Prostate gland (tissue), 2 donors: Measurements from ENCODE around the gene RIMS1. TPM values are rescaled to one million over a fixed set of nuclear protein-coding genes. Genes with fewer than 3 reads are reported as not detected.

Experiments used
- DNase-seq: peaks from one replicate; pipeline ENCODE4 v3.0.0-alpha.2; 2019; ENCODE audit warnings: low spot score
- H3K27ac ChIP-seq, 2 donors: fragments of 200-600 bp; sonication (generic); 2 replicates each; pipeline ENCODE4 v1.5.1; 2017 to 2019
- H3K27me3 ChIP-seq: fragments of 200-600 bp; sonication (generic); replicated peaks from 2 replicates; pipeline ENCODE4 v1.5.1; 2019; ENCODE audit not compliant: insufficient read depth
- H3K36me3 ChIP-seq, 2 donors: fragments of 200-600 bp; sonication (generic); 1 replicate in 1 of 2; 2 replicates in 1 of 2; pipeline versions ENCODE4 v1.5.1 to v1.8.1; 2017 to 2019
- H3K4me1 ChIP-seq: fragments of 200-600 bp; sonication (generic); replicated peaks from 2 replicates; pipeline ENCODE4 v1.5.1; 2019
- H3K4me3 ChIP-seq, 2 donors: fragments of 200-600 bp; sonication (generic); 2 replicates each; pipeline ENCODE4 v1.5.1; 2017 to 2019
- H3K9me3 ChIP-seq: fragments of 200-600 bp; sonication (generic); 2 replicates; pipeline ENCODE4 v1.5.1; 2017
- CTCF ChIP-seq, 4 experiments: fragments of 200-600 bp in 2 of 4; fragments of 450-650 bp in 2 of 4; sonication (generic) in 2 of 4; IDR thresholded peaks; 1 replicate in 3 of 4; 2 replicates in 1 of 4; pipeline ENCODE4 v1.5.1; 2016 to 2019; ENCODE audit warnings: antibody characterized with exemption in 4 of 4, mild to moderate bottlenecking in 2 of 4, moderate library complexity in 2 of 4
- POLR2A ChIP-seq: fragments of 450-650 bp; IDR thresholded peaks from one replicate; pipeline ENCODE4 v1.6.1; 2016; ENCODE audit warnings: antibody characterized with exemption, mild to moderate bottlenecking
- POLR2AphosphoS5 ChIP-seq: sonication (generic); formaldehyde crosslinking; IDR thresholded peaks from one replicate; pipeline ENCODE4 v1.6.1; 2017; ENCODE audit warnings: antibody characterized with exemption
- WGBS: methylation state at CpG from one replicate; pipeline ENCODE4 v1.1.5; 2018; 5-methylcytosine and 5-hydroxymethylcytosine counted together
- intact Hi-C: fragments of 100-400 bp; cut with DNase I; formaldehyde crosslinking; loops from one replicate; pipeline ENCODE4 v1.14.2; 2022
- total RNA-seq, 2 donors: library from RNA; depleted of rRNA; stranded (reverse); fragments of >200 nt; gene quantifications; one replicate each; pipeline ENCODE4 v1.1.0, GENCODE V29; 2016

The RIMS1 gene
- total RNA-seq, 2 donors from 2014 or later: 9.7 to 17.6 TPM

GRCh38 chr6:72111611-72112010 is 225.3 kb downstream of the RIMS1 start:
- DNase-seq: no peak
- no peak overlapping the region for H3K4me3 ChIP-seq
- WGBS: 67% methylated on average over 2 of the region's 2 CpGs
- H3K27me3 ChIP-seq: no peaks in the 10 kb centered on the region
- H3K4me1 ChIP-seq: no peaks in the 10 kb centered on the region
- no peak overlapping the region for H3K27ac ChIP-seq
- TF ChIP-seq POLR2A: no peak
- TF ChIP-seq CTCF (IDR thresholded peaks at IDR 0.05): no peak
- TF ChIP-seq POLR2AphosphoS5: no peak
- intact Hi-C loops: no loop called here
- H3K9me3 ChIP-seq: no peaks in the 10 kb centered on the region
- H3K36me3 ChIP-seq: no peaks in the 10 kb centered on the region

- TF ChIP-seq CTCF (IDR thresholded peaks at IDR 0.05) (no peak), POLR2A (no peak), POLR2AphosphoS5 (no peak)
- H3K27ac ChIP-seq: no peak overlapping the region
- no peaks in the 10 kb centered on the region for H3K36me3 ChIP-seq
- WGBS: 87% methylated on average over 2 of the region's 2 CpGs
- intact Hi-C loops: no loop called here
- no peaks in the 10 kb centered on the region for H3K27me3 ChIP-seq
- H3K4me1 ChIP-seq: no peaks in the 10 kb centered on the region
- DNase-seq: no peak
- H3K4me3 ChIP-seq: no peak overlapping the region
- H3K9me3 ChIP-seq: no peaks in the 10 kb centered on the region
Observed at GRCh38 chr6:72130327-72130726, 244.0 kb downstream of the RIMS1 start.

- no peak for DNase-seq
- Histone ChIP-seq H3K4me3 (no peak overlapping the region), H3K27ac (no peak overlapping the region), H3K9me3 (no peaks in the 10 kb centered on the region), H3K36me3 (no peaks in the 10 kb centered on the region), H3K4me1 (no peaks in the 10 kb centered on the region), H3K27me3 (no peaks in the 10 kb centered on the region)
- WGBS: 81% methylated on average over 1 of the region's 1 CpG
- intact Hi-C loops: no loop called here
- TF ChIP-seq POLR2A (no peak), CTCF (IDR thresholded peaks at IDR 0.05) (no peak), POLR2AphosphoS5 (no peak)
Observed at GRCh38 chr6:72132427-72132826, 246.1 kb downstream of the RIMS1 start.

- Histone ChIP-seq H3K4me3 (no peak overlapping the region), H3K27ac (no peak overlapping the region), H3K4me1 (no peaks in the 10 kb centered on the region), H3K9me3 (no peaks in the 10 kb centered on the region), H3K27me3 (no peaks in the 10 kb centered on the region), H3K36me3 (no peaks in the 10 kb centered on the region)
- DNase-seq: no peak
- TF ChIP-seq POLR2A (no peak), CTCF (IDR thresholded peaks at IDR 0.05) (no peak), POLR2AphosphoS5 (no peak)
- intact Hi-C loops: no loop called here
Observed at GRCh38 chr6:72132851-72133250, 246.5 kb downstream of the RIMS1 start.

- intact Hi-C loops: no loop called here
- WGBS: 34% methylated on average over 1 of the region's 1 CpG
- H3K27me3 ChIP-seq: no peaks in the 10 kb centered on the region
- H3K4me3 ChIP-seq: no peak overlapping the region
- no peak overlapping the region for H3K27ac ChIP-seq
- no peaks in the 10 kb centered on the region for H3K36me3 ChIP-seq
- H3K9me3 ChIP-seq: no peaks in the 10 kb centered on the region
- no peaks in the 10 kb centered on the region for H3K4me1 ChIP-seq
- no peak for TF ChIP-seq POLR2A
- no peak for DNase-seq
Observed at GRCh38 chr6:72133324-72133723, 247.0 kb downstream of the RIMS1 start.
